ENCODE data around the gene CTIF. TPM values are rescaled to one million over a fixed set of nuclear protein-coding genes. Genes with fewer than 3 reads are reported as not detected.

The CTIF gene
- polyA plus RNA-seq, 1 of the 3 experiments (the other 2 are of a cell fraction): 47.2 TPM

GRCh38 chr18:48832938-48833700 lies 294.3 kb downstream of the CTIF start (continued):
- TF ChIP-seq CHD2 (IDR thresholded peaks at IDR 0.05; ENCODE audit: low read length, partially characterized antibody): no peak
- peak; percentile 43; the same call in 1 of the 2 replicates for TF ChIP-seq ELF1 (IDR thresholded peaks at IDR 0.05)
- no peak; the same call in 1 of the 2 replicates for TF ChIP-seq CTCF (IDR thresholded peaks at IDR 0.05)
- TF ChIP-seq ZBTB33 (IDR thresholded peaks at IDR 0.05; ENCODE audit: borderline replicate concordance, low read depth): 0 out of 2 replicates have a peak, but pooled peaks have one; percentile 21
- TF ChIP-seq RXRA (IDR thresholded peaks at IDR 0.05; ENCODE audit: borderline replicate concordance, low read depth): peak; percentile 85
- no peak for TF ChIP-seq NRF1 (IDR thresholded peaks at IDR 0.05; ENCODE audit: low read depth, low read length)
- TF ChIP-seq SMC3 (IDR thresholded peaks at IDR 0.05; ENCODE audit: low read depth, low read length): no peak
- peak; percentile 82 for TF ChIP-seq TCF12 (IDR thresholded peaks at IDR 0.05)

- no peak for DNase-seq
- H3K4me3 ChIP-seq (ENCODE audit: low read depth in 2 of 2, low read length in 1 of 2): peak overlapping the region; percentile 36 to 62; a peak in 3 of 4 replicates
- ChIA-PET CTCF (interaction anchor here (1.2 kb wide), 1 partner anchor 51 kb away, joined by 4 read pairs; no protein-coding TSS in a partner anchor), POLR2A (no interaction called here)
- H3K79me2 ChIP-seq (ENCODE audit: insufficient read depth): peaks cover 78% of the 10 kb centered on the region
- peak overlapping the region; percentile 78; the same call in 1 of the 2 replicates for H3K9ac ChIP-seq
- H2AFZ ChIP-seq (ENCODE audit: low read depth): no peak overlapping the region
- 46% methylated on average over 13 of the region's 13 CpGs for WGBS (ENCODE audit: low lambda C conversion rate)
- peak overlapping the region; percentile 71 to 94 for H3K27ac ChIP-seq (ENCODE audit: low read depth in 2 of 2, low read length in 1 of 2)
- H4K20me1 ChIP-seq (ENCODE audit: insufficient read depth): no peaks in the 10 kb centered on the region
- TF ChIP-seq MXI1 (IDR thresholded peaks at IDR 0.05; ENCODE audit: low read depth, low read length) (no peak), TEAD4 (IDR thresholded peaks at IDR 0.05; ENCODE audit: borderline replicate concordance, insufficient read depth) (no peak), ELF1 (IDR thresholded peaks at IDR 0.05) (no peak), CHD2 (IDR thresholded peaks at IDR 0.05; ENCODE audit: low read length, partially characterized antibody) (no peak), PBX3 (IDR thresholded peaks at IDR 0.05) (no peak), MAX (IDR thresholded peaks at IDR 0.05; ENCODE audit: low read depth) (no peak), RXRA (IDR thresholded peaks at IDR 0.05; ENCODE audit: borderline replicate concordance, low read depth) (no peak), FOXJ3 (CRISPR knock-in tag; IDR thresholded peaks at IDR 0.05) (no peak), RFX5 (IDR thresholded peaks at IDR 0.05; ENCODE audit: low read length) (no peak), POLR2AphosphoS5 (IDR thresholded peaks at IDR 0.05; ENCODE audit: low read depth, low read length) (no peak), MEF2A (IDR thresholded peaks at IDR 0.05; ENCODE audit: borderline replicate concordance, low read depth) (no peak), SMC3 (IDR thresholded peaks at IDR 0.05; ENCODE audit: low read depth, low read length) (no peak), TAF1 (IDR thresholded peaks at IDR 0.05; ENCODE audit: borderline replicate concordance, low read depth, low read length) (no peak), JUND (IDR thresholded peaks at IDR 0.05) (no peak), FOSL2 (IDR thresholded peaks at IDR 0.05; ENCODE audit: borderline replicate concordance, low read depth) (no peak), EZH2phosphoT487 (IDR thresholded peaks at IDR 0.05; ENCODE audit: borderline replicate concordance, low read depth) (no peak), TCF12 (IDR thresholded peaks at IDR 0.05) (no peak), RCOR1 (IDR thresholded peaks at IDR 0.05; ENCODE audit: low read length) (no peak), SIN3A (IDR thresholded peaks at IDR 0.05; ENCODE audit: borderline replicate concordance, low read depth, low read length) (no peak)
- peaks cover 44% of the 10 kb centered on the region for H3F3A ChIP-seq (replicated peaks; ENCODE audit: insufficient read depth)
- H3K9me2 ChIP-seq: no peaks in the 10 kb centered on the region
- H3K27me3 ChIP-seq (ENCODE audit: insufficient read depth): no peaks in the 10 kb centered on the region
- H3K36me3 ChIP-seq (replicated peaks in 1 of 2; ENCODE audit: control insufficient read depth in 1 of 2, insufficient read depth in 2 of 2, low read length in 1 of 2): peaks cover 4 to 10% of the 10 kb centered on the region in 2 experiments
- no peaks in the 10 kb centered on the region for H3K9me3 ChIP-seq
- H3K4me1 ChIP-seq (ENCODE audit: control insufficient read depth in 1 of 2, insufficient read depth in 2 of 2, low read depth in 1 of 2, low read length in 1 of 2): peaks cover 50 to 53% of the 10 kb centered on the region in 2 experiments; a peak in 3 of 4 replicates
- H3K4me2 ChIP-seq: peak overlapping the region; percentile 68
Measured at GRCh38 chr18:48833701-48834412, 295.0 kb downstream of the CTIF start.

Data from SK-N-SH (cell line).